HG03571 (cell line): Measurements from ENCODE around the gene NUTF2.
"Not testable (repeated sequence)": the region's sequence is repeated elsewhere in the genome, so short reads cannot be mapped to it uniquely, and the experiment has no call there.

Source experiments
- ATAC-seq: cut with Tn5 transposase; IDR thresholded peaks from one replicate; pipeline ENCODE4 v1.9.1; 2021; ENCODE audit not compliant: unreplicated experiment

NUTF2 gene

DNA sequence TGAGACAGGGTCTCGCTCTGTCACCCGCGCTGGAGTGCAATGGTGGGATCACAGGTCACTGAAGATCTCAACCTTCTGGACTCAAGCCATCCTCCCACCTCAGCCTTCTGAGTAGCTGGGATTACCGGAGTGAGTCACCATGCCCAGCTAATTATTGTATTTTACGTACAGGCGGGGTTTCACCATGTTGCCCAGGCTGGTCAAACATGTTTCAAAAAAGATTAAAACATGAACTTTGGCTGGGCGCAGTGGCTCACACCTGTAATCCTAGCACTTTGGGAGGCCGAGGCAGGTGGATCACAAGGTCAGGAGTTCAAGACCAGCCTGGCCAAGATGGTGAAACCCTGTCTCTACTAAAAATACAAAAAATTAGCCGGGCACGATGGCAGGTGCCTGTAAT is 9.5 kb upstream of the NUTF2 start:
- not testable (repeated sequence) for ATAC-seq

DNA sequence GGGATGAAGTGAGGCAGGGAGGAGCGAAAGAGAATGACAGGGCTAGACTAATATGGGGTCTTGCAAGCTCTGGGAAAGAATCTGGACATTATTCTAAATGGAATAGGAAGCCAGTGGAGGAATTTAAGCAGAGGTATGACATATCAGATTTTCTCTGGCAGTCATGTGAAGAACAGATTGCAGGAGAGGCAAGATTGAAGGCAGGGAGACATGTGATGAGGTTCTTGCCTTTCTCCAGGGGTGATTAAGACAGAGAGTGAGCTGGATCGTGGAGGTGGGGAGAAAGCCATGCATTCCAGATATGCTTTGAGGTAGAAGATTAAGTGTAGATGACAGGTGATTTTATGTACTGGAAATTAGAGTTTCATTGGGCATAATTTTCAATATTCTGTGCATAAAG is 8.9 kb upstream of the NUTF2 start:
- ATAC-seq = no peak

DNA sequence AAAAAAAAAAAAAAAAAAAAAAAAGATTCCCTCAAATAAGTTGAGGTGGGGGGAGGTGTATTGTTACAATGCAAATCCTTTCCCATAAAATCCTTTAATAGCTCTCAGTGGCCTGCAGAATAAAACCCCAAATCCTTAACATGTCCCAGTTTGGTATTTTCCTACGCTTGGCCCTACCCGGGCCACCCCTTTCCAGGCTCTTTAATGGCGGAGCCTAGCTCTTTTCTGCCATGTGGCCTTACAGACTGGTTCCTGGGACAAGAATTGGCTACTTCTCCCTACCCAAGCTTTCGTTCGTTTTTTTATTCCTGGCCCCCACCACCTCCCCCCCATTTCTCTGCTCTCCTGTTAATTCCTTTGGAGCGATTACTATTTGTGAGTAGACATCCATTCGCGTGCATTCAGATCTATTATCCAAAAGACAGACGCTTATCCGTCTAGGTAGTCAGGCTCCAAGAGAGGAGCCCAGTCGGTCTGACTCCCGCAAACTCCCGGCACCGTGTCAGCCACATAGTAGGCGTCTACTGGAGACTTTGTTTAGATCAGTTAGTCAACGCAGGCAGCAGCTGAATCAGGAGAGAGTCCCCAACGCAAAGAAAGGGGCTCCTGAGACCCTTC is 5.4 kb upstream of the NUTF2 start:
- ATAC-seq = no peak

DNA sequence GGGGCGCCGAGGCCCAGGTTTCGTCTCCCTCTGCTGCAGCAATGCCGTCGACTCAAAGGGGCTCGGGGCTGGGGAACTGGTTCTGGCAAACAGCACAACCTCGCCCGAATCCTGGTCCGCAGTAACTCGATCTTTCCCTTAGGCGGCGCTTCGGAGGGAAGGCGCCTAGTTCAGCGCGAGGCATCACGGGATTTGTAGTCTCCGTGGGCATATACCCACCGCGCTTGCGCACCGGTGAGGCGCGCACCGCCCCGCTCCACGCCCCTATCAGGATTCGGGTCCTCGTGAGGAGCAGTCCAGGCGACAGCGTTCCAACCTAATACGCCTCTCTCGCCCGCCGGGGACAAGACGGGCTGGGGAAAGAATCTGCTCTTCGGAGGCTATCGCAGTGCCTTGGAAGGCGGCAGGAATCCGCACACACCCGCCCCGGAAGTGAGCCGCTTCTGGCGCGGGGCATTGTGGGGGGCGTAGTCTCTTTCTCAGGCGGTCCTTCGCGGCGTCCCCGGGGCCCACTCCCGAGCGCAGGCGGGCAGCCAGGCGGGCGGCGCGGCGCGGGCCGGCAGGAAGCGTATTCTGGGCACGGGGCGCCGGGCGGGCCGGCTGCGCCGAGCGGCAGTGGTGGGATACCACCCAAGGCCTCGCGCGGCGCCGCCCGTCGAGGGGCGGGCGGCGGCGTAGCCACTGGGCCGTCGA is 4.8 kb upstream of the NUTF2 start, which contains the start of gene THAP11:
THAP11 (plus strand) TSS at position 505 of the 693 bp plus-strand sequence. CDS start 235 bp downstream, outside the sequence.
- ATAC-seq = peak; percentile 38

DNA sequence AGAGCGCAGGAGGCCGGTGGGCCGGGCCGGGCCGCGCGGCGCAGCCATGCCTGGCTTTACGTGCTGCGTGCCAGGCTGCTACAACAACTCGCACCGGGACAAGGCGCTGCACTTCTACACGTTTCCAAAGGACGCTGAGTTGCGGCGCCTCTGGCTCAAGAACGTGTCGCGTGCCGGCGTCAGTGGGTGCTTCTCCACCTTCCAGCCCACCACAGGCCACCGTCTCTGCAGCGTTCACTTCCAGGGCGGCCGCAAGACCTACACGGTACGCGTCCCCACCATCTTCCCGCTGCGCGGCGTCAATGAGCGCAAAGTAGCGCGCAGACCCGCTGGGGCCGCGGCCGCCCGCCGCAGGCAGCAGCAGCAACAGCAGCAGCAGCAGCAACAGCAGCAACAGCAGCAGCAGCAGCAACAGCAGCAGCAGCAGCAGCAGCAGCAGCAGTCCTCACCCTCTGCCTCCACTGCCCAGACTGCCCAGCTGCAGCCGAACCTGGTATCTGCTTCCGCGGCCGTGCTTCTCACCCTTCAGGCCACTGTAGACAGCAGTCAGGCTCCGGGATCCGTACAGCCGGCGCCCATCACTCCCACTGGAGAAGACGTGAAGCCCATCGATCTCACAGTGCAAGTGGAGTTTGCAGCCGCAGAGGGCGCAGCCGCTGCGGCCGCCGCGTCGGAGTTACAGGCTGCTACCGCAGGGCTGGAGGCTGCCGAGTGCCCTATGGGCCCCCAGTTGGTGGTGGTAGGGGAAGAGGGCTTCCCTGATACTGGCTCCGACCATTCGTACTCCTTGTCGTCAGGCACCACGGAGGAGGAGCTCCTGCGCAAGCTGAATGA is 4.0 kb upstream of the NUTF2 start:
- peak; percentile 5 for ATAC-seq

DNA sequence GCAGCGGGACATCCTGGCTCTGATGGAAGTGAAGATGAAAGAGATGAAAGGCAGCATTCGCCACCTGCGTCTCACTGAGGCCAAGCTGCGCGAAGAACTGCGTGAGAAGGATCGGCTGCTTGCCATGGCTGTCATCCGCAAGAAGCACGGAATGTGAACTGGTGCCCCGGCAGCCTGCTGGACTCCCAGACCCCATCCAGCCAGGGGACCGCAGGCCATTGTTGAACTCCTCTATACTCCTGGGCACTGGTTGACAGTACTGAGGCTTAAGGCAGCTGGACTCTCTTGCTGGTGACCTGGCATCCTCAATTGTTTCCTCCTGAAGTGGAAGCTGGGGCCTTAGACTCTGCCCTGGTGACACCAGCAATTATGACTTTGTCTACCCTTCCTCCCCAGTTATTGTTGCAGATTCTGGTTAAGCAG is 3.4 kb upstream of the NUTF2 start:
- no peak for ATAC-seq

DNA sequence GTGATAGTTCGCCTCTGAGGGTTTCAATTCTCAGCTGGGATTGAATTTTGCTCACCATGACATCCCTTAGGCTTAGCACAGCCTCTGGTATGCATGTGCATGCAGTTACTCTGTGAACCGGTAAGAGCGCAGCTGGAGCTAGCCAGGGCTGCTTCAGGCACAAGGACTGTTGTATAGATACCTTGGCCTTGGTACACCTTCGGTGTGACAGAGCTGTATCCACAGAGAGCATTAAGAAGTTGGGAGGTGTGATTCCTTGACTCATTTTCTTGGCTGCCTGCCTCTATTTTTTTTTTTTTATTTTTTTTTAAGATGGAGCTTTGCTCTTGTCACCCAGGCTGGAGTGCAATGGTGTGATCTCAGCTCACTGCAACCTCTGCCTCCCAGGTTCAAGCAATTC is 2.2 kb upstream of the NUTF2 start:
- ATAC-seq = no peak

DNA sequence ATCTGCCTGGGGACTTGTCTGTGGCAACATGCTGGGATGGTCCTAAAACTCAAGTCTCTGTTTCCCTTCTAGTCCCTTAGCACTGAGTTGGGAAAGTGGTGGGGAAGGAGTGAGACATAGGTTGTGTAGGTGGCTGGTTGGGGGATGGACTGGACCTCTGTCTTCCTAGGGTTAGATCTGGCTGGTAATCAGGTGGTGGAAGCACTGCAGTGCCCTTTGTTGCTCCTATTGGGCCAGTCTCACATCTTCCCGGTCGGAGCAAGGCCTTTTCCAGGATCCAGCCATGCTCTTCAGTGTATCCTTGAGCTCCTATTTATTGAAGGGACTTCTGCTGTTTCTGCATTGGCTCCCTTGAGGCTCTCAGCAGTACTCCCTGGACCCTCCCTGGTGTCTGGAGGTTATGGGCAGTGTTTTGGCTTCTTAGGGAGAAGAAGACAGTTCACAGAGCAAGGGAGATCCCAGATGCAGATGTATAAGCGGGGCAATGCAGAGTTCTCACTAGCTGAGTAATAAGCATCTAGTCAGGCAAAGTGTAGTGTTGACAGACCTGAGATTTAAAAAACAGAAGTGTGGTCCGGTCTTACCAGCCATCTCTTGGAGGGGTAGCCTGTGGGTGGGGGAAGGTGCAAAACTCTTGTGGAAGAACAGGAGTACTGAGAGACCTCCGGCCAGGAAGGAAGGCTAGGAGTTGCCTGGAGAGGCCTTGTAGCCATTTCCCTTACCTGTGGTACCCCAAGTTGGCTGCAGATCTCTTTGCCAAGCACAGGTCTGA is 1.3 kb upstream of the NUTF2 start:
- no peak for ATAC-seq

DNA sequence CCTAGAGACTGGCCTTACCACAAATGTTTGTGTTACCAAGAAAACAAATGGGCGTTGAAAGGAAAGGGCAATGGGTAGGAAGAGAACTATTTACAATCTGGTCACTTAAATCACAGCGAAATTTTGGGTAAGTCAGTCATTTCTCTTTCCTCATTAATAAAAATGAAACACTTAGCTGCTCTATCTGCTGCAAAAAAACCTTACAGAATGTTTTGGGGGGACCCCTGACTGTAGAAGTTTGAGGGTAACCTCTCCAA is 742 bp upstream of the NUTF2 start:
- no peak for ATAC-seq

DNA sequence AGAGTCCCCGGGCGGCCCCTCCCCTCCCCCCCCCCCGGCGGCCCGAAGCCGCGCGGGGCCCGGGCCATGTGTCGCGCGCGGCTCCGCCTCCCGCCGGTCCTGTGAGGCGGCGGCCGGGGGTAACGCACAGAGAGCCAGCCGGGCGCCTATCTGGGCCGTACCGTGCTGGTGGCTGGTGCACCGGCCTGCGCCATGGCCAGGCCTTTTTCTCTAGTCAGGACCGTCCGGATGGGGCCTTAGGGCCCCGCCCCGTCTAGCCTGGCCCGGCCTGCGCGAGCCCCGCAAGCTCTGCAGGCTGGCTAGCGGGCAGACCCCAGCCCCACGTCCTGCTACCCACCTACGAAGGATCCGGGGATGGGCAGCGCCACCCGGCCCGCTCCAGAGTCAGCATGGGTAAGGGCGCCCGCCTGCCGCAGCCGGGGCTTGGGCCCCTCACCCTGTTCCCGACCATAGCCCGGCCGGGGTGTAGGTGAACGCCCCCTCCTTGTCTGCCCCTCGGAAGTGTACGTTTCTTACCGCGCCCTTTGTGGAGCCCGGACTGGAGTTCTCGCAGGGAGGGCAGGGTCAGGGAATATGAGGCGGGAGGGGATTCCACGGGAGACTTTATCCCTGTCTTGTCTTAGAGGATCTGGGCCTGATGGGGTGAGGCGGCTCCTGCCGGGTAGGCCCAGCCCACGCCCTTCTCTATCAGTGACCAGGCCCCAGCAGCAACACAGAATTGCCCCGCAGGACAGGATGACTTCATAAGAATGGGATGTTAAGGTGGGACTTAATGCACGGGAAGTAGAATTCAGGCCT is 530 bp downstream of the NUTF2 start, which contains the start of gene CENPT:
CENPT (minus strand) TSS at position 630 of the 798 bp plus-strand sequence. CDS start 13,834 bp downstream, outside the sequence.
- ATAC-seq = peak; percentile 25

DNA sequence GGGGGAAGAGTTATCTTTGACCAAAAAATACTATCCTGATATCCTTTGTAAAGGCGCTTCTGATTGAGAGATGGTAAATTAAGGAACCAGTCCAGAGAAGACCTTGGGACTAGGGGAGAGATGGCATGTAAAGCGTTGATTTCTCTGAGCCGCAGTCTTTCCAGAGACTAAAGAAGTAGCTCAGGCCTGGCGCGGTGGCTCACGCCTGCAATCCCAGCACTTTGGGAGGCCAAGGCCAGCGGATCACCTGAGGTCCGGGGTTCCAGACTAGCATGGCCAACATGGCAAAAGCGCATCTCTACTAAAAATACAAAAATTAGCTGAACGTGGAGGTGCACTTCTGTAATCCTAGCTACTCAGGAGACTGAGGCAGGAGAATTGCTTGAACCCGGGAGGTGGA is 1.4 kb downstream of the NUTF2 start:
- ATAC-seq = no peak

DNA sequence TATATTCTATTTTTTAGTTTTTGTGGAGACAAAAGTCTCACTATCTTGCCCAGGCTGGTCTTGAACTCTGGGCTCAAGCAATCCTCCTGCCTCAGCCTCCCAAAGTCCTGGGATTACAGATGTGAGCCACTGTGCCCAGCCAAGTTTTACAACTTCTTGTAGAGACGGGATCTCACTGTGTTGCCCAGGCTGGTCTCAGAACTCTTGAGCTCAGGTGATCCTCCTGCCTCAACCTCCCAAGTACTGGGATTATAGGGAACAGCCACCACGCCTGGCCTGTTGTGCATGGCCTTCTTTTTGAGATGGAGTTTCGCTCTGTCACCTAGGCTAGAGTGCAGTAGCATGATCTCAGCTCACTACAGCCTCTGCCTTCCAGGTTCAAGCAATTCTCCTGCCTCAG is 6.9 kb downstream of the NUTF2 start:
- no peak for ATAC-seq

DNA sequence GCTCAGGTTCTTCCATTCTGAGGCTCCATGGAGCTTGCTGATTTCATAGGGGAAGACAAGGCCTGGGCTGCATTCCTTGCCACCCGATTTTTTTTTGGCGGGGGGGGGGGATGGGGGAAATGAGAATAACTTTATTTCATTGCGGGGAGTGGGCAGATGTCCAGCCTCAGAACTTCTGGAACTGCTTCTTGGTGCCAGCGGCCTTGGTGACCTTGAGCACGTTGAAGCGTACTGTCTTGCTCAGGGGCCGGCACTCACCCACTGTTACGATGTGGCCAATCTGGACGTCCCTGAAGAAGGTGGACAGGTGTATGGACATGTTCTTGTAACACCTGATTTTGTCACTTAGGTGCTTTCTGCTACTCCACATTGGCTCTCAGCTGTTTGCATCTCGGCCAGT is 9.1 kb downstream of the NUTF2 start:
- ATAC-seq = no peak

DNA sequence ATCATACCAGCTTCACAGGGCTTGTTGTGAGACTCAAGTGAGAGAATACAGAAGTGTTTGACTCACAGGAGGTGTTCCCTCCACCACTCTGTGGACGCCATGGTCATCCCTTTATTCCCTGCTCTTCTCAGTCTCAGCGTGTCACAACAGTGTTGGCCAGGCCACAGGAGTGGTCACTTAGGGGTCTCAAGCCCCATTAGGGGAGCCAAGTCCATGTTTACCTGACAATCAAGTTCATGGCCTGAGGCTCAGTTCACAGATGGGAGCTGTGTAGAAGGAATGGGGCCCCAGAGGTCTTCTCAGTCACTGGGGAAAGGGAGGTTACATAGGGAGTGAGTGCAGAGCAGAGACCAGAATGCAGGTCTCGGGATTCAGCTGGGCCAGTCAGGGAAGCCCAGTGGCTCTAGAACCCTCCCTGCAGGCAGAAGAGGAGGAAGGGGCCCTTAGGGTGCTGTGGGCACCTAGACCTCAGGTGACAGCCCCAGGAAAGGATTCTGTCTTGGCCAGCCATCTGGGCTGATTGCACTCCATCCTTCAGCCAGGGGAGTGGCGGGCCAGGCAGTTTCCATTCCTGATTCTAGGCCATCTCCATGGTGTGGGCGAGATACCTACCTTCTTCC is 10.3 kb downstream of the NUTF2 start:
- no peak for ATAC-seq

DNA sequence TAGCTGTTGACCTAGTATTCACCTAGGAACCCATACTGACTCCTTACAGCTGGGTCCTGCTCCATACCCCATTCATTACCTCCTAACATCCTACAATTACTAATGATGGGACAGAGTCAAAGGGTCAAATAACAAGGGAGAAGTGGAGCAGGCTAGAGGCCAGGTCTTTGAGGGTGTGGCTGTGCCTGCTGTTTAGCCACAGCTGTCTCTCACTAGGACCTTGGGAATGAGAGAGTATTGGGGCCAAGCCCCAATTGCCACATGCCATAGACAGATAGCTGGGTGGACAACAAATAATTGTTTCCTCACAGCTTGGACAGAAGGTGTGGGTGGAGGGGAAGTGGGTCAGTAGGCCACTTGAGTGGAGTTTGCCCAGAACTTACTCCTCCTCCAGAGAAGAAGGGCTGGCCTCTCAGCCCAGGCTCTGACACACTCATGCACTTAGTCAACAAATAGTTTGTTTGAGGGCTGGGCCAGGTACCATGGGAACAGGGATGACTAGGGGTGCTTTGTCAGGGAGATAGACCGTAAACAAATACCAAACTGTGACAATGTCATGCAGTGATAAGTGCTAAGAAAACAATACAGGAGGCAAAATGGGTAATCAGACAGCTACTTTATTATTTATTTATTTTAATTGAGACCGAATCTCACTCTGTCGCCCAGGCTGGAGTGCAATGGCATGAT is 11.0 kb downstream of the NUTF2 start:
- ATAC-seq = no peak

DNA sequence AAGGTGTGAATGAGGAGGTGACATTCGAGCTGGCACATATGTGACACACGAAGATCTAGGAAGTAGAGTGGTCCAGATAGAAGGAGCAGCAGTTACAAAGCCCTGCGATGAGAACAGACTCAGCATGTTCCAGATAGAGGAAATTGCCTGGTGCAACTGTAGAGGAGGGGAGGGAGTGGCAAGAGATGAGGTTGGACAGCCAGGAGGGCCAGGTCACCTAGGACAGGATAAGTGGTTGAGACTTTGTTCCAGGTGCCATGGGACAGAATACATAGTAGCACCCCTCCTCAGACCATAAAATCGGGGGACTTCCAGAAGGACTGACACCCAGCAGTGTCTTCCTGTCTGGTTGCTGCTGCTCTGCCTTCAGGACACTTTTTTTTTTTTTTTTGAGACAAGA is 11.8 kb downstream of the NUTF2 start:
- ATAC-seq = no peak

DNA sequence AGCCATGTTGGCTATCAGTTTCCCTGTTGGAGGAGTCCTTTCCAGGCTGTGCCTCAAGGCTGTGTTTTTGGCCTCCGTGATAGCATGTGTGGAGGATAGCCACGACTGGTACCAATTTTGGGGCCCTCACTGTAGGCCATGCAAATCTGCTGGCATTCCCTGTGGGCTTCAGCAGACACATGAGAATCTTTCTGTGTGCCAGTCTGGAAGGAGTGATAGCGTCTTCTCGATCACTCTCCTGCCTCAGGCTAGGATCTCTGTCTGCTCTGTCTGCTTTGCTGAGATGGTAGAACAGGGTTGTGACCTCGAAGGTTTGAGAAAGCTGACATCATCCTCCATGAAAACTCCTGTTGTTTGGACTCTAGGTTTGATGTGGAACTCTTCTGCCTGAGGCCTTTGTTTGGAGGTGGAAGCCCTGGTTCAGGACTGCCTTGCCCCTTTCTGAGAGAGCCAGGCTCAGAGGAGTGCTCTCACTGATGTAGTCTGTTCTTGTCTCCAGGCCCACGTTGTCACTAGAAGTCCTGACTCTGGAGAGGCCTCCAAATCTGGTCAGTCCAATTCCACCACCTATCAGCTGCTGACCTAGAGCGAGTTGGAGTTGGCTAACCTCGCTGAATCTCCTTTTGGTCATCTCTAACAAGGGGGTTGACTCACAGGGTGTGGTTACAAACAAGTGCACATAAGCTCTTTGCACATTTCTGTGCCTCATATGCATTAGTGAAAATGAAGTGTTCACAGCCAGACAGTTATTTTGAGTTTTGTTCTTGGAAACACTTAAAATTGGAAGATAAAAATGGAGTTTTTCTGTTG is 14.1 kb downstream of the NUTF2 start:
- ATAC-seq = no peak

DNA sequence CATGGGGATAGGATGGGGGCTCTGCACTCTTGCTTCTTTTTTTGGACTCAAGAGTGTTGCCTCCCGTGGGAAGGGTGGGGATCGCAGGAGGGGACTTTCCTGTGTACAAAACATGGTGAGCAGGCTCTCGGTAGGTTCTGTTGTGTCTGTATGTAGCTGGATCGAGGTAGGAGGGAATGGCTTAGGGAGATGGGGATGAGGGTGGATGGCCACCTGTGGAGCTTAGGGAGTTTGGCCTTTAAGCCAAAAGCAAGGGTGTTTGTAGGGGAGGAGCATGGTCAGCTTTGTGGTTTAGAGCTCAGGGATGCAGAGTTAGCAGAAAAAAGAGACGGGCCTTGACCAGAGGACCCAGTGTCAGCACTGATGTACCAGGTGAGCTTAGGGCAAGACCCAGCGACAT is 15.1 kb downstream of the NUTF2 start:
- ATAC-seq = no peak
